Measurements from ENCODE around the gene MYL12A. TPM values are rescaled to one million over a fixed set of nuclear protein-coding genes. Genes with fewer than 3 reads are reported as not detected.

MYL12A gene
- total RNA-seq, 2 experiments from 2014 or later = 451 to 485 TPM

DNA sequence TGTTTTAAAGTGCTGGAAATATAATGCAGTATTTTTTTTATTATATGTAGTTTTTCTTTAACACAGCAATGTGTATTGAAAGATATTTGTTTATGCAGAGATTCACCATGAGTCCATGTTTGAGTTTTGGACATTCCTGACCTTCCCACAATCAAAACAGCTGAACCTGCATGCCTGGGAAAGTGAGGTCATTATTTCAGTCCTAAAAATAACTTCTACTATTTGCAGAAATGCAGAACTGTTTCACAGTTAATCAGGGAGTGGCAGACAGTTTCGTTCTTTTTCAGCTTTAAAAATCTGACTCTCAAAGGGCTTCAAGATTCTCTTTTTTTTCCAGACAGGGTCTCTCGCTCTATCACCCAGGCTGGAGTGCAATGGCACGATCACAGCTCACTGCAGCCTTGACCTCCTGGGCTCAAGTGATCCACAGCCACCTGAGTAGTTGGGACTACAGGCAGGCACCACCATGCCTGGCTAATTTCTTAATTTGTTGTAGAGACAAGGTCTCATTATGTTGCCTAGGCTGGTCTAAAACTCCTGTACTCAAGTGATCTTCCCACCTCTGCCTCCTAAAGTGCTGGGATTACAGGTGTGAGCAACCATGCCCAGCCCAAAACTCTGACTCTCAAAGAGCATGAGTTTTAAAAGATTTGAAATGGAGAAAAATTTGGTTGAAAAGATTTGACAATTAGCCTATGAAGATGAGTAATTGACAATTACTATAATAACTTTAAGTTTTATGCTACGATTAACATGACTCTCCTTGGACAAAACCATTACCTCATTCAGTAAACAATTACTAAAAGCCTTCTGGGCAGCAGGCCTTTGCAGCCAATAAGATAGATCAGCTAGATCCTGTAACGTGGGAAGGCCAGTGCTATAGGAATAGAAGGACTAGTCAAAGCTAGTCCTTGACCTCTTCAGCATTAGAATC is 9.4 kb downstream of the MYL12A start:
- intact Hi-C loops (cut with DNase I, micrococcal nuclease) = no loop called here
- peaks cover 69% of the 10 kb centered on the region for H3K36me3 Mint-ChIP-seq (ENCODE audit: low read depth)
- CTCF ChIA-PET = interaction anchor here (0.6 to 0.7 kb wide), 2 partner anchors 9 to 197 kb away, joined by 3 read pairs; partner anchors contain the start of gene MYL12A

GRCh38 chr18:3257627-3258120 is 10.1 kb downstream of the MYL12A start:
- DNase-seq = no peak
- Mint-ChIP-seq H3K36me3 (ENCODE audit: low read depth) (peaks cover 64% of the 10 kb centered on the region), H3K4me1 (peaks cover 67% of the 10 kb centered on the region), H3K27ac (peak overlapping the region; percentile 53), H3K9me3 (ENCODE audit: low read depth) (no peaks in the 10 kb centered on the region), H3K27me3 (no peaks in the 10 kb centered on the region), H3K4me3 (no peak overlapping the region)
- ChIA-PET POLR2A (no interaction called here), CTCF (no interaction called here)
- intact Hi-C loops (cut with DNase I, micrococcal nuclease) = no loop called here
- no peak for ATAC-seq

More for the DNA sequence above, 9.4 kb downstream of the MYL12A start:
- H3K9me3 Mint-ChIP-seq (ENCODE audit: low read depth) = no peaks in the 10 kb centered on the region
- H3K27ac Mint-ChIP-seq = peak overlapping the region; percentile 53
- DNase-seq (no peak), ATAC-seq (no peak)
- POLR2A ChIA-PET = interaction anchor here (0.7 kb wide), 1 partner anchor 79 kb away, joined by 3 read pairs; no protein-coding TSS in a partner anchor
- peaks cover 72% of the 10 kb centered on the region for H3K4me1 Mint-ChIP-seq
- H3K4me3 Mint-ChIP-seq = no peak overlapping the region
- no peaks in the 10 kb centered on the region for H3K27me3 Mint-ChIP-seq

GRCh38 chr18:3260995-3261372 is 13.4 kb downstream of the MYL12A start:
- intact Hi-C loops (cut with DNase I, micrococcal nuclease) = loop anchor here (1.0 to 5.0 kb wide), 8 partner anchors 11 to 689 kb away; partner anchors contain the start of genes LPIN2 (in 1 of the 2), METTL4 (in 1 of the 2), MYL12A (in 1 of the 2) and NDC80 (in 1 of the 2)
- peaks cover 46% of the 10 kb centered on the region for H3K36me3 Mint-ChIP-seq (ENCODE audit: low read depth)
- peak overlapping the region; percentile 96 for H3K27ac Mint-ChIP-seq
- H3K4me3 Mint-ChIP-seq = peak overlapping the region; percentile 88
- CTCF ChIA-PET = interaction anchor here (0.6 to 2.9 kb wide), 6 partner anchors 9 to 414 kb away, joined by 3 to 22 read pairs (median 5); partner anchors contain the start of genes EMILIN2 and MYL12A
- ATAC-seq (peak; percentile 2), DNase-seq (no peak)
- no peaks in the 10 kb centered on the region for H3K27me3 Mint-ChIP-seq
- H3K9me3 Mint-ChIP-seq (ENCODE audit: low read depth) = no peaks in the 10 kb centered on the region
- peaks cover 58% of the 10 kb centered on the region for H3K4me1 Mint-ChIP-seq
- POLR2A ChIA-PET = interaction anchor here (0.7 to 2.3 kb wide), 4 partner anchors 10 to 363 kb away, joined by 3 to 8 read pairs (median 6); no protein-coding TSS in a partner anchor

GRCh38 chr18:3261373-3262233 is 14.0 kb downstream of the MYL12A start, which contains the start of gene MYL12B:
Gene MYL12B, plus strand, starts transcription at chr18:3262133. Its CDS starts 10,766 bp downstream, at chr18:3272899.
- peaks cover 42% of the 10 kb centered on the region for H3K36me3 Mint-ChIP-seq (ENCODE audit: low read depth)
- peak within 1 kb of the TSS; percentile 96 for H3K27ac Mint-ChIP-seq
- no peaks in the 10 kb centered on the region for H3K27me3 Mint-ChIP-seq
- H3K4me1 Mint-ChIP-seq = peaks cover 59% of the 10 kb centered on the region
- DNase-seq (peak; percentile 88), ATAC-seq (peak; percentile 77)
- no peaks in the 10 kb centered on the region for H3K9me3 Mint-ChIP-seq (ENCODE audit: low read depth)
- H3K4me3 Mint-ChIP-seq = peak within 1 kb of the TSS; percentile 88
- intact Hi-C loops (cut with DNase I, micrococcal nuclease) = loop anchor here (1.0 to 5.0 kb wide), 14 partner anchors 11 to 689 kb away; partner anchors contain the start of genes MYL12A (in 2 of the 2), LPIN2 (in 1 of the 2), METTL4 (in 1 of the 2) and NDC80 (in 1 of the 2)
- ChIA-PET POLR2A (interaction anchor here (1.0 to 2.3 kb wide), 3 partner anchors 11 to 332 kb away, joined by 3 to 8 read pairs (median 5); no protein-coding TSS in a partner anchor), CTCF (interaction anchor here (0.6 to 2.9 kb wide), 5 partner anchors 10 to 415 kb away, joined by 3 to 22 read pairs (median 5); partner anchors contain the start of genes EMILIN2 and MYL12A)

DNA sequence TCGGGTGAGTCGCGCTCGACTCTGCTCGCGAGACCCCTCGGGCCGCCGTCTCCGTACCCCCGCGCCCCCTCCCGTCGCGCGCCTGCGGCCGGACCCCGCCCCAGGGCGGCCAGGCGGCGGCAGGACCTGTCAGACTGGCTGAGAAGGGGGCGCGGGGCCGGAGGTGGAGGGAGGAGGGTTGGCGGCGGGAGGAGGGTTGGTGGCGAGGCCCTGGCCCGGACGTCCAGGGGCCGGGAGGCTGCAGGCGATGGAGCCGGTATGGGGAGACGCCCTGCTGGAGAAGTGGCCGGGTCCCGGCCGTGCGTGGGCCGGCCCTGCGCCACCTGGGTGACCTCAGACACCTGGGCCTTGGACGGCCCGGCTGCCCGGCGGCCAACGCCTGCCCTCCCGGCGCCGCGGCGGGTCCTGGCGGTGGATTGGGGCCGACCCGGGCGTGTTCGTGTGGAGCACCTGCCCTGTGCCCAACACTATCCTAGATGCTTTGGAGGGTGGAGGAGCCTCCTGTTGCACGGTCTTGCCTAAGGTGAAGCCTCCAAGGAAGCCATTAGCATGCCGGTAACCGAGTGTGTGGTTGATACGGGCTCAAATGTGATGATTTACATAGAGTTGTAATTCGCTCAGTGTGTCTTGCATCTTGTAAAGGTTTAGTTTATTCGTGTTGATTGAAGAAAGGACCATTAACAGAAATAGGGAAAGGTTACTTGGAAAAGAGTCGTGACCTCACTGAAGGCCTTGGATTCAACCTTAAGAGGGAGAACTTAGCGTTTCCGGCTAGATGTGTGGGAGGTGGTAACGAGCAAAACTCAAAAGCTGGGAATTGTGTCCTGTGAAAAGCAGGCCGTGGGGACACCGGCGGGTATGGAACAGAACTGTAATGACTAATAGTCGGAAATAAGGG is 14.9 kb downstream of the MYL12A start:
- peak; percentile 63 for DNase-seq
- H3K27me3 Mint-ChIP-seq = no peaks in the 10 kb centered on the region
- ChIA-PET CTCF (interaction anchor here (1.0 to 2.9 kb wide), 7 partner anchors 10 to 332 kb away, joined by 4 to 22 read pairs (median 5); partner anchors contain the start of gene MYL12A), POLR2A (interaction anchor here (1.0 to 2.3 kb wide), 4 partner anchors 11 to 332 kb away, joined by 3 to 8 read pairs (median 4); no protein-coding TSS in a partner anchor)
- peaks cover 60% of the 10 kb centered on the region for H3K4me1 Mint-ChIP-seq
- intact Hi-C loops (cut with DNase I, micrococcal nuclease) = loop anchor here (1.0 to 5.0 kb wide), 10 partner anchors 15 to 690 kb away; partner anchors contain the start of genes METTL4 (in 1 of the 2), MYL12A (in 1 of the 2), NDC80 (in 1 of the 2) and SMCHD1 (in 1 of the 2)
- peak overlapping the region; percentile 96 for H3K27ac Mint-ChIP-seq
- peak; percentile 45 for ATAC-seq
- H3K9me3 Mint-ChIP-seq (ENCODE audit: low read depth) = no peaks in the 10 kb centered on the region
- peak overlapping the region; percentile 88 for H3K4me3 Mint-ChIP-seq
- H3K36me3 Mint-ChIP-seq (ENCODE audit: low read depth) = peaks cover 33% of the 10 kb centered on the region

DNA sequence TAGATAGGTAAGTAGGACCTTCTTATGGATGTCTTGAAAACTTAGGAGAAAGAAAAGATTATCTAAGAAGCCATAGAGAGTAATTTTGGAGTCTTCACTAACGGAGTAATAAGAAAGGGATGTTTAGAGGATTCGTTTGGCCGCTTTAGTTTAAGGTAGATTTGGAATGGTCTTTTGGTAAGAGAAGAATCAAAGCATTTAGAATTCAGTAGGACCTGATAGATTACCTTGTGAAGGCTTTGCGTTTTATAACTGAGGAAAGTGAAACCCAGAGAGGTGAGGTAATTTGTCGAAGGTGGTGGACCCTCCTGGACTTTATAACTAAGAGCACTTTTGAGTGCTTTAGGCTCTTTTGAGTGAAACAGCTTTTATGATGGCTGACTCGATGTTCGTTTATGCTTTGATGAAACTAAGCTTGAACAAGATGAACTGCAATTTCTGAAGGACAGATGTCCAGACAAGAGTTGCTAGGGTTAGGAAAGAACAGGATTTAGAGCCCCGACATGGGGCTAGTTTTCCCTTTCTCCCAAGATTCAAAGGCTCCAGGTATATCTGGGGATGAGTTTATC is 15.6 kb downstream of the MYL12A start:
- ATAC-seq = no peak
- CTCF ChIA-PET = interaction anchor here (0.6 to 1.8 kb wide), 7 partner anchors 10 to 403 kb away, joined by 3 to 6 read pairs (median 4); no protein-coding TSS in a partner anchor
- intact Hi-C loops (cut with DNase I, micrococcal nuclease) = loop anchor here (2.0 to 5.0 kb wide), 6 partner anchors 34 to 691 kb away; partner anchors contain the start of genes METTL4 (in 1 of the 2), NDC80 (in 1 of the 2), SMCHD1 (in 1 of the 2) and TGIF1 (in 1 of the 2)
- Mint-ChIP-seq H3K4me3 (peak overlapping the region; percentile 88), H3K27me3 (no peaks in the 10 kb centered on the region), H3K9me3 (ENCODE audit: low read depth) (no peaks in the 10 kb centered on the region), H3K4me1 (peaks cover 58% of the 10 kb centered on the region), H3K36me3 (ENCODE audit: low read depth) (peaks cover 29% of the 10 kb centered on the region), H3K27ac (peak overlapping the region; percentile 94)
- DNase-seq = no peak
- POLR2A ChIA-PET = interaction anchor here (1.0 to 1.6 kb wide), 2 partner anchors 14 to 35 kb away, joined by 4 to 5 read pairs; no protein-coding TSS in a partner anchor

DNA sequence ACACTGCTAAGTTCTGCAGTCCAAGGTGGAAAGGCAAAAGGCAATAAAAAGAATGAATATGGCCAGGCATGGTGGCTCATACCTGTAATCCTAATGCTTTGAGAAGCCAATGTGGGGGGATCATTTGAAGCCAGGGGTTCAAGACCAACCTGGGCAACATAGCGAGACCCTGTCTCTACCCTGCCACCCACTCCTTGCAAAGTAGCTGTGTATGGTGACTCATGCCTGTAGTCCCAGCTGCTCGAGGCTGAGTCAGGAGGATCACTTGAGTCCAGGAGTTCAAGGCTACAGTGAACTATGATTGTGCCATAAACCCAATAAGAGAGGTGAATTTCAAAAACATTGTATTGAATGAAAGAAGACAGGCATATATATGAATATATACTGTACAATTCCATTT is 16.8 kb downstream of the MYL12A start:
- H3K4me3 Mint-ChIP-seq = no peak overlapping the region
- DNase-seq (peak; percentile 47), ATAC-seq (no peak)
- H3K27ac Mint-ChIP-seq = peak overlapping the region; percentile 75
- POLR2A ChIA-PET = interaction anchor here (0.5 to 1.6 kb wide), 2 partner anchors 15 to 332 kb away, joined by 4 read pairs; no protein-coding TSS in a partner anchor
- H3K9me3 Mint-ChIP-seq (ENCODE audit: low read depth) = no peaks in the 10 kb centered on the region
- intact Hi-C loops (cut with DNase I, micrococcal nuclease) = loop anchor here (5.0 kb wide), 4 partner anchors 188 to 692 kb away; partner anchors contain the start of genes METTL4 (in 1 of the 2), NDC80 (in 1 of the 2), SMCHD1 (in 1 of the 2) and TGIF1 (in 1 of the 2)
- CTCF ChIA-PET = interaction anchor here (0.9 to 1.8 kb wide), 2 partner anchors 13 to 19 kb away, joined by 3 to 4 read pairs; no protein-coding TSS in a partner anchor
- H3K27me3 Mint-ChIP-seq = no peaks in the 10 kb centered on the region
- peaks cover 63% of the 10 kb centered on the region for H3K4me1 Mint-ChIP-seq
- H3K36me3 Mint-ChIP-seq (ENCODE audit: low read depth) = peaks cover 26% of the 10 kb centered on the region

DNA sequence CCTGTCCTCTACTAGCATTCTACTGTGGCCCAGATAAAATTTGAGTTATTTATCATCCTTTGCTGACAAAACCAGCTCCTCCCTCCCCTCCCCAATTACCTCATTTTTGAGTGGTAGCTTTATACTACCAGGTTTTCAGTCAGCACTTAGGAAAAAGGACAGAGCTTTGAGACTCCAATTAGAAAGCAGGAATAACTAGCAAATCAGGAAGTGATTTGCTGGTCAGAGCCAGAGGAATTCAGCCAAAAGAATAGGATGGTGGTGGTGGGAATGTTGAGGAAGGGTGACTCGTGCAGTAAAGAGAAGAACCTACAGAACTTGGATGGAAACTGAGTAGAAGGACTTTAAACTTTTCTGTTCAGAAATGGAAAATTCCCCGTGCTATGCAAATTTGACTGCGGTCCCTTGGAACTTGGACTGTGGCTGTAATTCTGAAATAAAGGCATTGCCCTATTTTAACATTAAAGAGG is 18.0 kb downstream of the MYL12A start:
- POLR2A ChIA-PET = interaction anchor here (1.2 kb wide), 1 partner anchor 16 kb away, joined by 4 read pairs; no protein-coding TSS in a partner anchor
- CTCF ChIA-PET = interaction anchor here (0.6 to 1.2 kb wide), 3 partner anchors 32 to 1539 kb away, joined by 4 to 6 read pairs (median 5); no protein-coding TSS in a partner anchor
- peaks cover 67% of the 10 kb centered on the region for H3K4me1 Mint-ChIP-seq
- ATAC-seq (no peak), DNase-seq (no peak)
- peaks cover 31% of the 10 kb centered on the region for H3K36me3 Mint-ChIP-seq (ENCODE audit: low read depth)
- no peaks in the 10 kb centered on the region for H3K27me3 Mint-ChIP-seq
- H3K9me3 Mint-ChIP-seq (ENCODE audit: low read depth) = no peaks in the 10 kb centered on the region
- intact Hi-C loops (cut with DNase I, micrococcal nuclease) = no loop called here
- no peak overlapping the region for H3K4me3 Mint-ChIP-seq
- H3K27ac Mint-ChIP-seq = peak overlapping the region; percentile 67
